Measurements from ENCODE around the gene PDZK1. TPM values are rescaled to one million over a fixed set of nuclear protein-coding genes. Genes with fewer than 3 reads are reported as not detected.

Gene PDZK1
- 0.27 TPM for polyA plus RNA-seq (2013, experiment 1 of 2)
- polyA plus RNA-seq (2013, experiment 2 of 2): 0.56 TPM

- Histone ChIP-seq H3K56ac (ENCODE audit: low read length) (peak within 1 kb of the TSS; percentile 34), H3K4me3 (ENCODE audit: low read length) (no peak within 1 kb of the TSS), H4K8ac (ENCODE audit: low read depth, low read length) (no peak within 1 kb of the TSS), H2BK120ac (ENCODE audit: low read depth, low read length) (no peak within 1 kb of the TSS), H3K79me2 (ENCODE audit: control insufficient read depth, insufficient read depth, low read length) (no peaks in the 10 kb centered on the region), H4K5ac (ENCODE audit: low read length) (no peak within 1 kb of the TSS), H3K4me1 (ENCODE audit: control insufficient read depth, low read depth, low read length) (peaks cover 3% of the 10 kb centered on the region), H3K36me3 (ENCODE audit: control insufficient read depth, insufficient read depth, low read length) (no peaks in the 10 kb centered on the region), H3K9ac (ENCODE audit: low read length) (no peak within 1 kb of the TSS), H3K18ac (ENCODE audit: low read length) (no peak within 1 kb of the TSS), H3K79me1 (ENCODE audit: low read length) (no peaks in the 10 kb centered on the region), H2BK5ac (ENCODE audit: low read length) (peak within 1 kb of the TSS; percentile 32), H3K27ac (ENCODE audit: low read depth, low read length) (peak within 1 kb of the TSS; percentile 23), H3K4me2 (ENCODE audit: low read length) (no peak within 1 kb of the TSS), H2BK15ac (replicated peaks; ENCODE audit: low read depth) (no peak within 1 kb of the TSS), H3K4ac (ENCODE audit: low read depth, low read length) (no peak within 1 kb of the TSS), H3K27me3 (ENCODE audit: insufficient read depth, low read length, poor library complexity) (no peaks in the 10 kb centered on the region), H2AK5ac (ENCODE audit: low read length) (no peak within 1 kb of the TSS), H3K23ac (ENCODE audit: low read length) (no peak within 1 kb of the TSS)
- DNase-seq: peak; percentile 28
- WGBS (ENCODE audit: extremely low coverage, insufficient coverage, low lambda C conversion rate): no CpG with 5 or more reads among the region's 9 CpGs
Observed at GRCh38 chr1:145707183-145707867, at the start of gene PDZK1. Gene PDZK1 (minus strand): TSS chr1:145707368. CDS start chr1:145688021, 19,347 bp downstream.

GRCh38 chr1:145751491-145752037, 44.4 kb upstream of the PDZK1 start:
- Histone ChIP-seq H3K56ac (ENCODE audit: low read length) (no peak overlapping the region), H3K27me3 (ENCODE audit: insufficient read depth, low read length, poor library complexity) (no peaks in the 10 kb centered on the region), H3K79me2 (ENCODE audit: control insufficient read depth, insufficient read depth, low read length) (no peaks in the 10 kb centered on the region), H3K27ac (ENCODE audit: low read depth, low read length) (no peak overlapping the region), H4K5ac (ENCODE audit: low read length) (no peak overlapping the region), H2BK5ac (ENCODE audit: low read length) (no peak overlapping the region), H3K18ac (ENCODE audit: low read length) (no peak overlapping the region), H3K4ac (ENCODE audit: low read depth, low read length) (peak overlapping the region; percentile 16), H4K8ac (ENCODE audit: low read depth, low read length) (no peak overlapping the region), H3K4me1 (ENCODE audit: control insufficient read depth, low read depth, low read length) (no peaks in the 10 kb centered on the region), H3K23ac (ENCODE audit: low read length) (no peak overlapping the region), H3K9ac (ENCODE audit: low read length) (no peak overlapping the region), H3K4me3 (ENCODE audit: low read length) (no peak overlapping the region), H2BK120ac (ENCODE audit: low read depth, low read length) (no peak overlapping the region), H3K4me2 (ENCODE audit: low read length) (no peak overlapping the region), H2BK15ac (replicated peaks; ENCODE audit: low read depth) (no peak overlapping the region), H2AK5ac (ENCODE audit: low read length) (no peak overlapping the region), H3K79me1 (ENCODE audit: low read length) (no peaks in the 10 kb centered on the region), H3K36me3 (ENCODE audit: control insufficient read depth, insufficient read depth, low read length) (peaks cover 2% of the 10 kb centered on the region)
- no CpG with 5 or more reads among the region's 5 CpGs for WGBS (ENCODE audit: extremely low coverage, insufficient coverage, low lambda C conversion rate)
- DNase-seq: no peak

GRCh38 chr1:145750426-145750825, 43.3 kb upstream of the PDZK1 start:
- no peak overlapping the region for H2BK120ac ChIP-seq (ENCODE audit: low read depth, low read length)
- H3K27ac ChIP-seq (ENCODE audit: low read depth, low read length): no peak overlapping the region
- H3K18ac ChIP-seq (ENCODE audit: low read length): no peak overlapping the region
- H3K23ac ChIP-seq (ENCODE audit: low read length): no peak overlapping the region
- H4K8ac ChIP-seq (ENCODE audit: low read depth, low read length): no peak overlapping the region
- no peaks in the 10 kb centered on the region for H3K4me1 ChIP-seq (ENCODE audit: control insufficient read depth, low read depth, low read length)
- no peak overlapping the region for H4K5ac ChIP-seq (ENCODE audit: low read length)
- H3K79me2 ChIP-seq (ENCODE audit: control insufficient read depth, insufficient read depth, low read length): no peaks in the 10 kb centered on the region
- H2BK15ac ChIP-seq (replicated peaks; ENCODE audit: low read depth): no peak overlapping the region
- DNase-seq: no peak
- H3K56ac ChIP-seq (ENCODE audit: low read length): no peak overlapping the region
- H3K36me3 ChIP-seq (ENCODE audit: control insufficient read depth, insufficient read depth, low read length): peaks cover 2% of the 10 kb centered on the region
- no peak overlapping the region for H3K4me2 ChIP-seq (ENCODE audit: low read length)
- no peak overlapping the region for H2AK5ac ChIP-seq (ENCODE audit: low read length)
- no peak overlapping the region for H3K9ac ChIP-seq (ENCODE audit: low read length)
- no peak overlapping the region for H3K4me3 ChIP-seq (ENCODE audit: low read length)
- no peaks in the 10 kb centered on the region for H3K27me3 ChIP-seq (ENCODE audit: insufficient read depth, low read length, poor library complexity)
- H3K79me1 ChIP-seq (ENCODE audit: low read length): no peaks in the 10 kb centered on the region
- H3K4ac ChIP-seq (ENCODE audit: low read depth, low read length): no peak overlapping the region
- WGBS (ENCODE audit: extremely low coverage, insufficient coverage, low lambda C conversion rate): no CpG with 5 or more reads among the region's 5 CpGs
- no peak overlapping the region for H2BK5ac ChIP-seq (ENCODE audit: low read length)

GRCh38 chr1:145747398-145748247, 40.5 kb upstream of the PDZK1 start:
- Histone ChIP-seq H2BK15ac (replicated peaks; ENCODE audit: low read depth) (no peak overlapping the region), H3K36me3 (ENCODE audit: control insufficient read depth, insufficient read depth, low read length) (peaks cover 2% of the 10 kb centered on the region), H3K18ac (ENCODE audit: low read length) (no peak overlapping the region), H3K4me3 (ENCODE audit: low read length) (no peak overlapping the region), H3K27ac (ENCODE audit: low read depth, low read length) (no peak overlapping the region), H3K4ac (ENCODE audit: low read depth, low read length) (no peak overlapping the region), H3K9ac (ENCODE audit: low read length) (no peak overlapping the region), H2AK5ac (ENCODE audit: low read length) (no peak overlapping the region), H4K8ac (ENCODE audit: low read depth, low read length) (no peak overlapping the region), H3K56ac (ENCODE audit: low read length) (no peak overlapping the region), H4K5ac (ENCODE audit: low read length) (no peak overlapping the region), H3K79me2 (ENCODE audit: control insufficient read depth, insufficient read depth, low read length) (no peaks in the 10 kb centered on the region), H3K27me3 (ENCODE audit: insufficient read depth, low read length, poor library complexity) (no peaks in the 10 kb centered on the region), H2BK120ac (ENCODE audit: low read depth, low read length) (no peak overlapping the region), H3K23ac (ENCODE audit: low read length) (no peak overlapping the region), H3K4me2 (ENCODE audit: low read length) (no peak overlapping the region), H2BK5ac (ENCODE audit: low read length) (no peak overlapping the region), H3K79me1 (ENCODE audit: low read length) (no peaks in the 10 kb centered on the region), H3K4me1 (ENCODE audit: control insufficient read depth, low read depth, low read length) (no peaks in the 10 kb centered on the region)
- WGBS (ENCODE audit: extremely low coverage, insufficient coverage, low lambda C conversion rate): no CpG with 5 or more reads among the region's 9 CpGs
- DNase-seq: no peak

GRCh38 chr1:145740269-145740668, 33.1 kb upstream of the PDZK1 start:
- H3K27ac ChIP-seq (ENCODE audit: low read depth, low read length): no peak overlapping the region
- H3K23ac ChIP-seq (ENCODE audit: low read length): no peak overlapping the region

More at GRCh38 chr1:145740269-145740668, 33.1 kb upstream of the PDZK1 start:
- no peaks in the 10 kb centered on the region for H3K4me1 ChIP-seq (ENCODE audit: control insufficient read depth, low read depth, low read length)
- no peaks in the 10 kb centered on the region for H3K79me2 ChIP-seq (ENCODE audit: control insufficient read depth, insufficient read depth, low read length)
- H3K18ac ChIP-seq (ENCODE audit: low read length): no peak overlapping the region
- H2BK15ac ChIP-seq (replicated peaks; ENCODE audit: low read depth): no peak overlapping the region
- no peak overlapping the region for H3K4me2 ChIP-seq (ENCODE audit: low read length)
- H4K5ac ChIP-seq (ENCODE audit: low read length): no peak overlapping the region
- H3K79me1 ChIP-seq (ENCODE audit: low read length): no peaks in the 10 kb centered on the region
- no peak overlapping the region for H3K4ac ChIP-seq (ENCODE audit: low read depth, low read length)
- H4K8ac ChIP-seq (ENCODE audit: low read depth, low read length): no peak overlapping the region
- H2BK120ac ChIP-seq (ENCODE audit: low read depth, low read length): no peak overlapping the region
- H3K56ac ChIP-seq (ENCODE audit: low read length): no peak overlapping the region
- no peaks in the 10 kb centered on the region for H3K36me3 ChIP-seq (ENCODE audit: control insufficient read depth, insufficient read depth, low read length)
- no peak for DNase-seq
- H3K9ac ChIP-seq (ENCODE audit: low read length): no peak overlapping the region
- no peak overlapping the region for H2AK5ac ChIP-seq (ENCODE audit: low read length)
- no CpG with 5 or more reads among the region's 4 CpGs for WGBS (ENCODE audit: extremely low coverage, insufficient coverage, low lambda C conversion rate)
- H3K4me3 ChIP-seq (ENCODE audit: low read length): no peak overlapping the region
- H2BK5ac ChIP-seq (ENCODE audit: low read length): no peak overlapping the region
- H3K27me3 ChIP-seq (ENCODE audit: insufficient read depth, low read length, poor library complexity): no peaks in the 10 kb centered on the region
